KMS-11 (cell line): Measurements from ENCODE around the gene PALM3.

Experiments used
- H2AFZ ChIP-seq: fragments of 200-600 bp; sonication (generic); 2 replicates; pipeline ENCODE4 v1.6.1; 2016; ENCODE audit warnings: antibody characterized with exemption, mixed run types, low read depth
- H3K27ac ChIP-seq: fragments of 200-600 bp; sonication (generic); 2 replicates; pipeline ENCODE4 v1.6.1; 2016; ENCODE audit warnings: mild to moderate bottlenecking, mixed run types
- H3K27me3 ChIP-seq: fragments of 200-600 bp; sonication (generic); 2 replicates; pipeline ENCODE4 v1.6.1; 2017; ENCODE audit warnings: mild to moderate bottlenecking, low read depth, mixed run types, moderate library complexity; ENCODE audit not compliant: insufficient read depth
- H3K36me3 ChIP-seq: fragments of 200-600 bp; sonication (generic); 2 replicates; pipeline ENCODE4 v1.6.1; 2017; ENCODE audit warnings: mild to moderate bottlenecking, mixed run types; ENCODE audit not compliant: insufficient read depth
- H3K4me1 ChIP-seq: fragments of 200-600 bp; sonication (generic); 2 replicates; pipeline ENCODE4 v1.6.1; 2016; ENCODE audit warnings: mild to moderate bottlenecking, low read depth, mixed run types; ENCODE audit not compliant: poor library complexity, severe bottlenecking
- H3K4me2 ChIP-seq: fragments of 200-600 bp; sonication (generic); 2 replicates; pipeline ENCODE4 v1.7.0; 2016; ENCODE audit warnings: mild to moderate bottlenecking, mixed run types
- H3K4me3 ChIP-seq: fragments of 200-600 bp; sonication (generic); IDR thresholded peaks from 2 replicates; pipeline ENCODE4 v1.6.1; 2017; ENCODE audit warnings: low read depth, low read length, mixed read lengths; ENCODE audit not compliant: insufficient read depth
- H3K79me2 ChIP-seq: fragments of 200-600 bp; sonication (generic); 2 replicates; pipeline ENCODE4 v1.6.1; 2016; ENCODE audit warnings: low read depth, mixed run types; ENCODE audit not compliant: insufficient read depth
- H3K9ac ChIP-seq: fragments of 200-600 bp; sonication (generic); 2 replicates; pipeline ENCODE4 v1.6.1; 2016; ENCODE audit warnings: mild to moderate bottlenecking, mixed run types
- H4K20me1 ChIP-seq: fragments of 200-600 bp; sonication (generic); 2 replicates; pipeline ENCODE4 v1.6.1; 2016; ENCODE audit warnings: mild to moderate bottlenecking, mixed run types; ENCODE audit not compliant: insufficient read depth
- CTCF ChIP-seq: fragments of 200-600 bp; sonication (generic); conservative IDR thresholded peaks from 2 replicates; pipeline ENCODE4 v1.6.1; 2017; ENCODE audit warnings: low read depth, mild to moderate bottlenecking, antibody characterized with exemption, low read length, moderate library complexity, mixed read lengths

PALM3 gene

GRCh38 chr19:14054721-14055120 lies 7.2 kb downstream of the PALM3 start:
- TF ChIP-seq CTCF = no peak

GRCh38 chr19:14054099-14054498 lies 7.8 kb downstream of the PALM3 start:
- no peak for TF ChIP-seq CTCF
- no peaks in the 10 kb centered on the region for H3K79me2 ChIP-seq
- H3K27me3 ChIP-seq = no peaks in the 10 kb centered on the region; the same call in 1 of the 2 replicates

More at GRCh38 chr19:14054721-14055120, 7.2 kb downstream of the PALM3 start:
- Histone ChIP-seq H2AFZ (no peak overlapping the region), H3K4me2 (no peak overlapping the region), H4K20me1 (no peaks in the 10 kb centered on the region), H3K79me2 (no peaks in the 10 kb centered on the region), H3K4me1 (no peaks in the 10 kb centered on the region), H3K27ac (no peak overlapping the region), H3K36me3 (no peaks in the 10 kb centered on the region), H3K4me3 (no peak overlapping the region), H3K9ac (no peak overlapping the region), H3K27me3 (no peaks in the 10 kb centered on the region; the same call in 1 of the 2 replicates)

GRCh38 chr19:14053500-14053899 lies 8.4 kb downstream of the PALM3 start:
- Histone ChIP-seq H3K79me2 (no peaks in the 10 kb centered on the region), H2AFZ (no peak overlapping the region), H4K20me1 (no peaks in the 10 kb centered on the region), H3K27me3 (no peaks in the 10 kb centered on the region), H3K27ac (no peak overlapping the region), H3K36me3 (no peaks in the 10 kb centered on the region), H3K4me3 (no peak overlapping the region), H3K4me1 (no peaks in the 10 kb centered on the region), H3K9ac (no peak overlapping the region), H3K4me2 (no peak overlapping the region)
- no peak for TF ChIP-seq CTCF

More at GRCh38 chr19:14054099-14054498, 7.8 kb downstream of the PALM3 start:
- Histone ChIP-seq H2AFZ (no peak overlapping the region), H3K4me3 (no peak overlapping the region), H3K36me3 (no peaks in the 10 kb centered on the region), H3K4me2 (no peak overlapping the region), H3K9ac (no peak overlapping the region), H3K27ac (no peak overlapping the region), H4K20me1 (no peaks in the 10 kb centered on the region), H3K4me1 (no peaks in the 10 kb centered on the region)

- H3K4me3 ChIP-seq = no peak overlapping the region
- no peak overlapping the region for H2AFZ ChIP-seq
- H3K9ac ChIP-seq = no peak overlapping the region
- no peaks in the 10 kb centered on the region for H3K79me2 ChIP-seq
- no peaks in the 10 kb centered on the region for H3K27me3 ChIP-seq
- H3K4me1 ChIP-seq = no peaks in the 10 kb centered on the region
- H3K4me2 ChIP-seq = no peak overlapping the region
- H3K36me3 ChIP-seq = 0 out of 2 replicates have a peak, but pooled peaks cover 2% of the 10 kb centered on the region
- H3K27ac ChIP-seq = no peak overlapping the region
- H4K20me1 ChIP-seq = no peaks in the 10 kb centered on the region
- no peak for TF ChIP-seq CTCF
Observed at GRCh38 chr19:14053032-14053431, 8.8 kb downstream of the PALM3 start.
